ENCODE results near the gene CHRNG. TPM values are rescaled to one million over a fixed set of nuclear protein-coding genes. Genes with fewer than 3 reads are reported as not detected.

The CHRNG gene
- total RNA-seq, 4 donors from 2014 or later, result not detected

DNA sequence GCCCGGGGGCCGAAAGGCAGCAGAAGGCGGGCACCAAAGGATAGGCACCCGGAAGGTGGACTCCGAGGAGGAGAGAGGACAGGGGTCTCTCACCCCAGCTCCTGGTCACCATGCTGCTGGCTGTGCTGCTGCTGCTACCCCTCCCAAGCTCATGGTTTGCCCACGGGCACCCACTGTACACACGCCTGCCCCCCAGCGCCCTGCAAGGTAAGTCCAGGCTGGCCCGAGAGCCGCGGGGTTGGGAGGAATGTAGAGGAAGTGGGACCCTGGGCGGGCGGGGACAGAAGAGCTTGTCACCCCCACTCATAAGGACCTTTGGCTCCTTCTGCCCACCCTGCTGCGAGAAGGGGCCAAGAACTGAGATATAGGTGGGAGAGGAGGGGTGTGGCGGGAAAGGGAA lies 19.0 kb upstream of the CHRNG start:
- in situ Hi-C loops (cut with MboI; ENCODE audit: low pct_ligation_motif_present in 1 of 4, low pct_unique_long_range_greater_than_20kb in 1 of 4, low sequenced_read_pairs in 3 of 4), result no loop called here
- no peak for DNase-seq
- H3K36me3 ChIP-seq, result no peaks in the 10 kb centered on the region
- H3K4me3 ChIP-seq, result no peak overlapping the region
- peaks cover 66% of the 10 kb centered on the region for H3K27me3 ChIP-seq
- peaks cover 0 to 25% (median 24%) of the 10 kb centered on the region in 4 donors for H3K4me1 ChIP-seq
- no peaks in the 10 kb centered on the region for H3K9me3 ChIP-seq
- 76% methylated on average over 15 of the region's 15 CpGs; no CpG with 5 or more reads in 1 of the 2 donors for WGBS, 2 donors (ENCODE audit: low coverage in 1 of 2)
- no peak for TF ChIP-seq EP300 (IDR thresholded peaks at IDR 0.05; ENCODE audit: low read depth)
- TF ChIP-seq POLR2A (IDR thresholded peaks at IDR 0.05), result no peak
- TF ChIP-seq, protein P1, sequence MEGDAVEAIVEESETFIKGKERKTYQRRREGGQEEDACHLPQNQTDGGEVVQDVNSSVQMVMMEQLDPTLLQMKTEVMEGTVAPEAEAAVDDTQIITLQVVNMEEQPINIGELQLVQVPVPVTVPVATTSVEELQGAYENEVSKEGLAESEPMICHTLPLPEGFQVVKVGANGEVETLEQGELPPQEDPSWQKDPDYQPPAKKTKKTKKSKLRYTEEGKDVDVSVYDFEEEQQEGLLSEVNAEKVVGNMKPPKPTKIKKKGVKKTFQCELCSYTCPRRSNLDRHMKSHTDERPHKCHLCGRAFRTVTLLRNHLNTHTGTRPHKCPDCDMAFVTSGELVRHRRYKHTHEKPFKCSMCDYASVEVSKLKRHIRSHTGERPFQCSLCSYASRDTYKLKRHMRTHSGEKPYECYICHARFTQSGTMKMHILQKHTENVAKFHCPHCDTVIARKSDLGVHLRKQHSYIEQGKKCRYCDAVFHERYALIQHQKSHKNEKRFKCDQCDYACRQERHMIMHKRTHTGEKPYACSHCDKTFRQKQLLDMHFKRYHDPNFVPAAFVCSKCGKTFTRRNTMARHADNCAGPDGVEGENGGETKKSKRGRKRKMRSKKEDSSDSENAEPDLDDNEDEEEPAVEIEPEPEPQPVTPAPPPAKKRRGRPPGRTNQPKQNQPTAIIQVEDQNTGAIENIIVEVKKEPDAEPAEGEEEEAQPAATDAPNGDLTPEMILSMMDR (IDR thresholded peaks at IDR 0.05), result no peak
- TF ChIP-seq POLR2AphosphoS5 (IDR thresholded peaks at IDR 0.05), result no peak
- H3K27ac ChIP-seq, result no peak overlapping the region
- intact Hi-C loops (cut with DNase I; ENCODE audit: low total_unique reads), result loop anchor here (5.0 kb wide), 1 partner anchor 78 kb away; no protein-coding TSS in a partner anchor

DNA sequence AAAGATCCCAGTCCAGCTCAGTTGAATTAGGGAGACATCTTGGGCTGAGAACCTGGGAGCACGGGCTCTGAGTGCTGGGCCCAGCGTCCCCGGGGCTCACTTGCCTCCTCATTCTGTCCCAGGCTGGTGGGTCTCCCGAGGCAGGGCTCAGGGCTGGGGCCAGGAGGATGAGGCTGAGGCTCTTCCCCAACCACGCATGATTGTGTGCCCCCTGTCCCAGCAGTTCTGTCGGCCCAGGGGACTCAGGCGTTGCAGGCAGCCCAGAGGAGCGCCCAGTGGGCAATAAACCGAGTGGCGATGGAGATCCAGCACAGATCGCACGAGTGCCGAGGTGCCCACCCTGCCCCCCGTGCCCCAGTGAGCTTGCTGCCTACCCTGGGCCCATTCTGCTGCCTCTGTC lies 18.4 kb upstream of the CHRNG start:
- Histone ChIP-seq H3K27ac (no peak overlapping the region), H3K4me1 (peaks cover 0 to 25% (median 25%) of the 10 kb centered on the region in 4 donors), H3K27me3 (peaks cover 71% of the 10 kb centered on the region), H3K36me3 (no peaks in the 10 kb centered on the region), H3K9me3 (no peaks in the 10 kb centered on the region), H3K4me3 (no peak overlapping the region)
- no peak for DNase-seq
- TF ChIP-seq POLR2AphosphoS5 (IDR thresholded peaks at IDR 0.05) (no peak), POLR2A (IDR thresholded peaks at IDR 0.05) (no peak)
- intact Hi-C loops (cut with DNase I; ENCODE audit: low total_unique reads), result loop anchor here (5.0 kb wide), 1 partner anchor 79 kb away; no protein-coding TSS in a partner anchor
- WGBS, 2 donors (ENCODE audit: low coverage in 1 of 2), result 80% methylated on average over 14 of the region's 14 CpGs; no CpG with 5 or more reads in 1 of the 2 donors
- in situ Hi-C loops (cut with MboI; ENCODE audit: low pct_ligation_motif_present in 1 of 4, low pct_unique_long_range_greater_than_20kb in 1 of 4, low sequenced_read_pairs in 3 of 4), result no loop called here

DNA sequence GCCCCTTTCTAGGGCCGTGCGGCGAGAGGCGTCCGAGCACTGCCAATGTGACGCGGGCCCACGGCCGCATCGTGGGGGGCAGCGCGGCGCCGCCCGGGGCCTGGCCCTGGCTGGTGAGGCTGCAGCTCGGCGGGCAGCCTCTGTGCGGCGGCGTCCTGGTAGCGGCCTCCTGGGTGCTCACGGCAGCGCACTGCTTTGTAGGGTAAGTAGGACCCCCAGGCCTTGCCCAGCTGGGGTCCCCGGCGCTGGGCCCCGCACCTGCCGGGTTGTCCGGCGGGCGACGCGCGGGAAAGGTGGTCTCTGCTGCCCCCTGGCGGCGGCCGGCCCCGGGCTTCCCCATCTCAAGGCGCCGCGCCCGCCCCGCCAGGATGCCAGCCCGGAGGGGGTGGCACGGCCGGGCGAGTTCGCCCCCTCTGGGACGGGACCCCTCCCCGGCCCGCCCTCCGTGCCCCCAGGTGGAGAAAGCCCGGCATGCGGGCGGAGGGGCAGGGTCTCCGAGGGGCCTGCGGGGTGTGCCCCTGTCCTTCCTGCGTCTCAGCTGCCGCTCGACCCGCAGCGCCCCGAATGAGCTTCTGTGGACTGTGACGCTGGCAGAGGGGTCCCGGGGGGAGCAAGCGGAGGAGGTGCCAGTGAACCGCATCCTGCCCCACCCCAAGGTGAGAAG lies 17.4 kb upstream of the CHRNG start:
- TF ChIP-seq EP300 (IDR thresholded peaks at IDR 0.05; ENCODE audit: low read depth), result no peak
- TF ChIP-seq POLR2AphosphoS5 (IDR thresholded peaks at IDR 0.05), result no peak
- TF ChIP-seq, protein P1 (IDR thresholded peaks at IDR 0.05), result peak in 4 of 5 experiments; percentile 78 to 96 (median 88)
- peak; percentile 57 for DNase-seq
- no peaks in the 10 kb centered on the region for H3K9me3 ChIP-seq
- H3K36me3 ChIP-seq, result no peaks in the 10 kb centered on the region
- no peak overlapping the region for H3K27ac ChIP-seq
- 11% methylated on average over 49 of the region's 66 CpGs; no CpG with 5 or more reads in 1 of the 2 donors for WGBS, 2 donors (ENCODE audit: low coverage in 1 of 2)
- H3K4me1 ChIP-seq, result peaks cover 0 to 25% (median 25%) of the 10 kb centered on the region in 4 donors
- in situ Hi-C loops (cut with MboI; ENCODE audit: low pct_ligation_motif_present in 1 of 4, low pct_unique_long_range_greater_than_20kb in 1 of 4, low sequenced_read_pairs in 3 of 4), result no loop called here
- intact Hi-C loops (cut with DNase I; ENCODE audit: low total_unique reads), result loop anchor here (5.0 kb wide), 1 partner anchor 80 kb away; no protein-coding TSS in a partner anchor
- peaks cover 78% of the 10 kb centered on the region for H3K27me3 ChIP-seq
- H3K4me3 ChIP-seq, result peak overlapping the region in 2 of 4 donors; percentile 4 to 28

DNA sequence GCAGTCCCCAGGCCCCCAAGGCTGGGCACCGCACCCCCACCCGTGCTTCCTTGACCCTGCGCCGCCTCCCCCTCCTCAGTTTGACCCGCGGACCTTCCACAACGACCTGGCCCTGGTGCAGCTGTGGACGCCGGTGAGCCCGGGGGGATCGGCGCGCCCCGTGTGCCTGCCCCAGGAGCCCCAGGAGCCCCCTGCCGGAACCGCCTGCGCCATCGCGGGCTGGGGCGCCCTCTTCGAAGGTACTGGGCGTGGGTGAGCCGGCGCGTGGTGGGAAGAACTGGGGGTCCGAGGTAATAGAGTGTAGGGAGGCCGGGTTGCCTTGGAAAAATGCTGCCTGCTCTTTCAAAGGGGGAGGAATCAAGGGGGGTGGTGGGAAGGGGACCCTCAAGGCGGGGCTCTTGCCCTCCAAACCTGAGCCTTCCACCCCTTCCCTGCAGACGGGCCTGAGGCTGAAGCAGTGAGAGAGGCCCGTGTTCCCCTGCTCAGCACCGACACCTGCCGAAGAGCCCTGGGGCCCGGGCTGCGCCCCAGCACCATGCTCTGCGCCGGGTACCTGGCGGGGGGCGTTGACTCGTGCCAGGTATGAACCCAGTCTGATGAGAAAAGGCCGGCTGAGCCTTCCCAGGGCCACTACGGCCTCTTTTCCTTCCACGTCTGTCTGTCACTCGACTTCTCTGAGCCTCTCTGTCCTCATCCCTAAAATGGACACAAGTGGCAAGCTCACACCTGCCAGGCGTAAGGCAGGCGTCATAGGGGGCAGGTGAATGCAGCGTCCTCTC lies 16.7 kb upstream of the CHRNG start:
- DNase-seq, result no peak
- peak overlapping the region in 1 of 4 donors; percentile 4 for H3K4me3 ChIP-seq
- in situ Hi-C loops (cut with MboI; ENCODE audit: low pct_ligation_motif_present in 1 of 4, low pct_unique_long_range_greater_than_20kb in 1 of 4, low sequenced_read_pairs in 3 of 4), result no loop called here
- intact Hi-C loops (cut with DNase I; ENCODE audit: low total_unique reads), result loop anchor here (5.0 kb wide), 1 partner anchor 81 kb away; no protein-coding TSS in a partner anchor
- H3K4me1 ChIP-seq, result peaks cover 0 to 25% (median 25%) of the 10 kb centered on the region in 4 donors
- no peak for TF ChIP-seq EP300 (IDR thresholded peaks at IDR 0.05; ENCODE audit: low read depth)
- TF ChIP-seq POLR2A (IDR thresholded peaks at IDR 0.05), result no peak
- no peak for TF ChIP-seq POLR2AphosphoS5 (IDR thresholded peaks at IDR 0.05)
- TF ChIP-seq, protein P1 (IDR thresholded peaks at IDR 0.05), result no peak
- no peak overlapping the region for H3K27ac ChIP-seq
- H3K36me3 ChIP-seq, result no peaks in the 10 kb centered on the region
- H3K27me3 ChIP-seq, result peaks cover 78% of the 10 kb centered on the region
- no peaks in the 10 kb centered on the region for H3K9me3 ChIP-seq
- WGBS, 2 donors (ENCODE audit: low coverage in 1 of 2), result 16% methylated on average over 26 of the region's 46 CpGs; no CpG with 5 or more reads in 1 of the 2 donors
